Stimulated activated naive CD8-positive, alpha-beta T cell treated with anti-CD3 and anti-CD28 coated beads, Interleukin-15, amount 100 ng/mL, for 72 hours (primary cell): ENCODE data around the gene SLC7A6OS.
A peak's percentile ranks its signal among the peaks of the same experiment; 100 is the strongest.

Experiments used
- ATAC-seq: fragments of 150-1000 bp; cut with Tn5 transposase; 2 replicates; pipeline ENCODE4 v1.10.0; 2021; ENCODE audit warnings: mild to moderate bottlenecking, moderate library complexity
- DNase-seq, 2 donors: peaks; one replicate each; pipeline ENCODE4 v3.0.0; 2021 to 2022
- H3K27ac Mint-ChIP-seq, 2 donors: one replicate each; pipeline ENCODE4 v1.8.0; 2022; ENCODE audit warnings: mild to moderate bottlenecking in 2 of 2, mixed read lengths in 2 of 2, moderate library complexity in 2 of 2
- H3K27me3 Mint-ChIP-seq: one replicate; pipeline ENCODE4 v1.8.0; 2022; ENCODE audit warnings: mixed read lengths
- H3K4me1 Mint-ChIP-seq: one replicate; pipeline ENCODE4 v1.8.0; 2022; ENCODE audit warnings: mild to moderate bottlenecking, mixed read lengths
- H3K4me3 Mint-ChIP-seq, 2 donors: one replicate each; pipeline ENCODE4 v1.8.0; 2022; ENCODE audit warnings: mild to moderate bottlenecking in 2 of 2, mixed read lengths in 2 of 2, moderate library complexity in 1 of 2
- H3K9me3 Mint-ChIP-seq, 2 donors: one replicate each; pipeline ENCODE4 v1.8.0; 2022; ENCODE audit warnings: mixed read lengths in 2 of 2

Gene SLC7A6OS

GRCh38 chr16:68310774-68311511 is at the start of gene SLC7A6OS, which contains the start of gene PRMT7:
Gene SLC7A6OS, minus strand, starts transcription at chr16:68310946. Its CDS starts 20 bp downstream, at chr16:68310926.
Gene PRMT7, plus strand, starts transcription at chr16:68311019. Its CDS starts 4,961 bp downstream, at chr16:68315980.
- DNase-seq: peak; percentile 89 to 93
- peak; percentile 99 for ATAC-seq
- peak within 1 kb of the TSS; percentile 88 to 98 for H3K4me3 Mint-ChIP-seq
- H3K27me3 Mint-ChIP-seq: no peaks in the 10 kb centered on the region
- no peaks in the 10 kb centered on the region for H3K9me3 Mint-ChIP-seq
- H3K27ac Mint-ChIP-seq: peak within 1 kb of the TSS; percentile 89 to 92
- peaks cover 52% of the 10 kb centered on the region for H3K4me1 Mint-ChIP-seq

GRCh38 chr16:68359398-68360191 is 48.8 kb upstream of the SLC7A6OS start:
- Mint-ChIP-seq H3K9me3 (no peaks in the 10 kb centered on the region), H3K4me1 (peaks cover 58% of the 10 kb centered on the region), H3K27me3 (peaks cover 10% of the 10 kb centered on the region), H3K27ac (peak overlapping the region in 1 of 2 donors; percentile 34), H3K4me3 (no peak overlapping the region)
- DNase-seq (no peak), ATAC-seq (no peak)

DNA sequence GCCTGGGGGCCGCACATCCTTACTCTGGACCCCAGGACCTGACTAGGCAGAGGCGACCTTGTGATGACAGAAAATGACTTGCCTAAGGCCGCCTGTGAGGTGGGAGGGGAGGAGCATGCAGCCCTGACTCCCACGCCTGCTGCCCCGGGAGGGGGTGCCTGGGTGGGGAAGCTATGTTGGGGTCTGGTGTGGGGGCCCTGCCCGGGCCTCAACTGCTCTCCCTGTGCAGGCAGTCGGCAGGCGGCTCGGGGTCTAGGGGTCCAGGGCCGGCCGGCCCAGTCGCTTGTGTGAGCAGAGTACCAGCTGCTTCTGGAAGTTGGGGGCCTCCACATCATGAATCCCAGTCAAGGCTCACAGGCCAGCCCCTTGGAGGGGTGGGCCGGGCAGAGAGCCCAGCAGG is 48.2 kb upstream of the SLC7A6OS start:
- H3K27ac Mint-ChIP-seq: no peak overlapping the region
- peaks cover 3% of the 10 kb centered on the region for H3K27me3 Mint-ChIP-seq
- H3K9me3 Mint-ChIP-seq: no peaks in the 10 kb centered on the region
- no peak overlapping the region for H3K4me3 Mint-ChIP-seq
- no peak for ATAC-seq
- peaks cover 61% of the 10 kb centered on the region for H3K4me1 Mint-ChIP-seq
- DNase-seq: no peak

DNA sequence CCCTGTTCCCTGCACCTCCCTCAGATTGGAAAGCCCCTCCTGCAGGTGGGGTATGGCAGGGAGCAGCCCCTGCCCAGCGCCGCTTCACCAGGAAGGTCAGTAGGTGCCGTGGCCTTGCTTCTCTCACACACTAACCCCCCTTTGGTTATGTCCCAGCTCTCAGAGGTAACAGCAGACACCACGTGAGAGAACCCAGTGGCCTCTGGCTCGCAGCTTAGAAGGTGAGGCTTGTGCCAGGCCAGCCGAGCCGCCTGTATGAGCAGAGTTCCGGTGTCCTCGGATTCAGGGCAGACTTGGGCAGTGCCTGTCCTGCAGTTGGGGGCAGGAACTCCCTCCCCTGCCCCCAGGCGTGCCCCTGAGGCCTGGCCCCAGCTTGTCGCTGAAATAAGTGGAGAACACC is 47.2 kb upstream of the SLC7A6OS start:
- Mint-ChIP-seq H3K27ac (no peak overlapping the region), H3K4me3 (no peak overlapping the region), H3K27me3 (no peaks in the 10 kb centered on the region), H3K4me1 (peaks cover 56% of the 10 kb centered on the region), H3K9me3 (no peaks in the 10 kb centered on the region)
- DNase-seq: no peak
- no peak for ATAC-seq

DNA sequence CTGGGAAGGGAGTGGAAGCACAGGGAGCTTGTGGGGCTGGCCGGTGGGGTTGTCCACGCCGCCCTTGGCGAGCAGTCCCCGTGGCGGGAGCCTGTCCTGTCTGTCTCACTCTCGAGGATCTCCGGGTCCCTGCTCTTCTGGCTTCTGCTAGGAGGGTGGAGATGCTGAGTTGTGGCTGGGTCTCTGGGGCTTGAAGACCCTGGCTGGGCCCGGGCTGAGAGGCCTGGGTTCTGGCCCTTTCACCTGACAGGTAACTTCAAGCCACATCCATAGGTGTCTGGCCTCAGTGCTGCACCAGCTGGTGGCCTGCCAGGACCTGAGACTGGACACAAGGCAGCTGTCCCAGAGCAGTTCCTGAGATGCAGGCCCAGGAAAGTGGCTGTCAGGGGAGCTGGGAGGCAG is 46.8 kb upstream of the SLC7A6OS start:
- Mint-ChIP-seq H3K27ac (no peak overlapping the region), H3K4me3 (no peak overlapping the region), H3K4me1 (peaks cover 53% of the 10 kb centered on the region), H3K27me3 (no peaks in the 10 kb centered on the region), H3K9me3 (no peaks in the 10 kb centered on the region)
- DNase-seq (no peak), ATAC-seq (no peak)

DNA sequence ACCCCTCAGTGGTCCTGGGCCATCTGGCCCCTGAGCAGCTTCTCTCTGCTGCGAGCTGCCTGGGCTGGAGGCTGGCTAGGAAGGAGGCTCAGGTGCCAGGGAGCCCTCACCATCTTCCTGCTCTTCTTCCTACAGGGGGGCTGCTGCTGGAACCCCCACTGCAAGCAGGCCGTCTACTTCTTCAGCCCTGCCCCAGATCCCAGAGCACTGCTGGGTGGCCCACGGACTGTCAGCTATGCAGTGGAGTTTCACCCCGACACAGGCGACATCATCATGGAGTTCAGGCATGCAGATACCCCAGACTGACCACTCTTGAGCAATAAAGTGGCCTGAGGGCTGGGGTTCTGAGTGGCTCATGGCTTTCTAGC is 46.2 kb upstream of the SLC7A6OS start:
- DNase-seq: no peak
- ATAC-seq: no peak
- Mint-ChIP-seq H3K4me1 (peaks cover 53% of the 10 kb centered on the region), H3K27ac (peak overlapping the region; percentile 40 to 71), H3K27me3 (no peaks in the 10 kb centered on the region), H3K4me3 (peak overlapping the region; percentile 33 to 75), H3K9me3 (no peaks in the 10 kb centered on the region)

GRCh38 chr16:68356249-68356918 is 45.6 kb upstream of the SLC7A6OS start:
- Mint-ChIP-seq H3K27me3 (no peaks in the 10 kb centered on the region), H3K4me3 (peak overlapping the region; percentile 33 to 75), H3K9me3 (no peaks in the 10 kb centered on the region), H3K4me1 (peaks cover 53% of the 10 kb centered on the region), H3K27ac (peak overlapping the region; percentile 25 to 71)
- DNase-seq (peak; percentile 64 to 84), ATAC-seq (peak; percentile 90)

- ATAC-seq (peak; percentile 11), DNase-seq (no peak)
- Mint-ChIP-seq H3K27ac (peak overlapping the region in 1 of 2 donors; percentile 21), H3K27me3 (no peaks in the 10 kb centered on the region), H3K4me3 (peak overlapping the region; percentile 12 to 75), H3K4me1 (peaks cover 46% of the 10 kb centered on the region), H3K9me3 (no peaks in the 10 kb centered on the region)
These were observed 44.9 kb upstream of the SLC7A6OS start for GRCh38 chr16:68355447-68356248.

DNA sequence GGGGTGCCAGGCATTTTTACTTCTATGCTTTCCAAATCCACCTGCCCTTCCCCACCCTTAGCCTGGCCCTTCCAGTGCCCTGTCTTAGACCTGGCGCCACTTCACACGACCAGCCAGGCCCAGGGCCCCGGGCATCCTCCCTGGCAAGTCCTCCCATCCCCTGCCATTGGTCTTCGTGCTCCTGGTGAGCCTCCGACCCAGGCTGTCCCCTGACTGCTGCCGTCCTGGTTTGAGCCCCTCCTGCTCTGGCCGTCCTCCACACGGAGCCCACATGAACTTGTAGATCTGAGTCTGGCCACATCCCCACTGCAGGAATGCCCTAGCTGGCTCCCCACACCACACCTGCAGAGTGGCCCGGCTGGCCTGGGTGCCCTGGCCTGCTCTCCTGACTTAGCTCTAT is 44.1 kb upstream of the SLC7A6OS start:
- ATAC-seq: no peak
- Mint-ChIP-seq H3K27ac (peak overlapping the region in 1 of 2 donors; percentile 89), H3K4me3 (no peak overlapping the region), H3K4me1 (peaks cover 40% of the 10 kb centered on the region), H3K9me3 (no peaks in the 10 kb centered on the region), H3K27me3 (no peaks in the 10 kb centered on the region)
- DNase-seq: no peak

DNA sequence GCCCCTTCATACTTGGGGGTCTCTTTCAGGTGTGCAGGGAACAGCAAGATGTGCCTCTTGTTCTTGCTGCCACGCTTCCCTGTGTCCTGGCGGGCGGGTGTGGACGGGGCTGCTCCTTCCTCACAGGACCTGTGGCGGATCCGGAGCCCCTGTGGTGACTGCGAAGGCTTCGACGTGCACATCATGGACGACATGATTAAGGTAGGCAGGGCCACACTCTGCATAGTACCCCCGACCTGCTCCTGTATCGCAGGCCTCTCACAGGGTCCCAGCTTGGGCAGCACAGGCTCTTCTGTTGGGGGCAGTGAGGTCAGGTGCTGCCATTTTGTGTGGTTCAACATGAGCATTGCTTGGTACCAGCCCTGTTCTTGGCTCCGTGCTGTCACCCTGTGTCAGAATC is 42.6 kb upstream of the SLC7A6OS start:
- ATAC-seq: no peak
- no peak overlapping the region for H3K27ac Mint-ChIP-seq

GRCh38 chr16:68351991-68352431 is 41.3 kb upstream of the SLC7A6OS start:
- no peaks in the 10 kb centered on the region for H3K27me3 Mint-ChIP-seq
- no peak overlapping the region for H3K27ac Mint-ChIP-seq
- ATAC-seq: no peak
- DNase-seq: no peak
- H3K4me3 Mint-ChIP-seq: no peak overlapping the region
- H3K9me3 Mint-ChIP-seq: no peaks in the 10 kb centered on the region
- H3K4me1 Mint-ChIP-seq: peaks cover 34% of the 10 kb centered on the region

More for the DNA sequence above, 42.6 kb upstream of the SLC7A6OS start:
- Mint-ChIP-seq H3K4me3 (no peak overlapping the region), H3K4me1 (peaks cover 40% of the 10 kb centered on the region), H3K9me3 (no peaks in the 10 kb centered on the region), H3K27me3 (no peaks in the 10 kb centered on the region)
- DNase-seq: no peak

DNA sequence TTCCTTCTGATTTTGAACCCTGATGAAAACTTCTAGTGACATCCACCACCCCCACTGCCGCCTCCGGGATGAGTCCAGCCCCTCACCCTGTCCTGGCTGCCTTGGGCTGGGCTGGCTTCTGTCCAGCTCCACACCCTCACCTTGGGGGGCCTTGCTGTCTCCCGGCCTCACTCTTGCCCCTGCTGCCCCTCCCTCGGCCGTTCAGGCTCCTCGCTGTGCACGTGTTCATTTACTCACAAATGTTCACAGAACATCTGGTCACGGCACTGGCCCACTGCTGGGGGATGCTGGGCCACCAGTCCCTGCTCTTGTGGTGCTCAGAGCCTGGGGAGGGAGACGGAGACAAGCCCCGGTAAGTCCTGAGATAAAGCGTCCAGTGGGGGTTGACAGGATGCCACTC is 40.7 kb upstream of the SLC7A6OS start:
- Mint-ChIP-seq H3K27me3 (no peaks in the 10 kb centered on the region), H3K27ac (no peak overlapping the region), H3K4me1 (peaks cover 34% of the 10 kb centered on the region), H3K9me3 (no peaks in the 10 kb centered on the region), H3K4me3 (no peak overlapping the region)
- DNase-seq: no peak
- ATAC-seq: no peak

DNA sequence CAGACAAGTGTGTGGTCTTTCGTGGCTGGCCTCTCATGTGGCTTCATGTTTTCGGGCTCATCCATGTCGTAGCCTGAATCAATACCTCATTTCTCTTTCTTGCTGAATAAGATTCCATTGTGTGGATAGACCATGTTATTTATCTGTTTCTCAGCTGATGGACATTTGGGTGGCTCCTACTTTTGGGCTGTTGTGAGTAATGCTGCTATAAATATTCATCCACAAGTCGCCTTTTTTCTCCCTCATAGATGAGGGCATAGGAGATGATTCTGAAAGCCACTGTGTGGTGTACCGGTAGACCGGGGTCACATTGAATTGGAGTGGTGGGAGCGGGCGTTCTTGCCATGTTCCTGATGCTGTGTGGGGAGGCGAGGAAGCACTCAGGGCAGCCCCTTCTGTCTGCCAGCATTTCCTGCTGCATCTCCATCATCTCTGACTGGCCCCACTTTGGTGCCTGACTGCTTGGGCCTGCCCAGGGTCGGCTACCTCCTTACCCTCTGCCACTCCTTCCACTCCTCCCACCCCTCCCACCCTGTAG is 40.1 kb upstream of the SLC7A6OS start:
- no peak overlapping the region for H3K27ac Mint-ChIP-seq
- no peak for ATAC-seq
- no peaks in the 10 kb centered on the region for H3K9me3 Mint-ChIP-seq
- no peak overlapping the region for H3K4me3 Mint-ChIP-seq
- no peaks in the 10 kb centered on the region for H3K27me3 Mint-ChIP-seq
- peaks cover 34% of the 10 kb centered on the region for H3K4me1 Mint-ChIP-seq
- DNase-seq: no peak

GRCh38 chr16:68349838-68350410 is 39.2 kb upstream of the SLC7A6OS start:
- H3K4me1 Mint-ChIP-seq: peaks cover 34% of the 10 kb centered on the region
- H3K9me3 Mint-ChIP-seq: no peaks in the 10 kb centered on the region
- DNase-seq (no peak), ATAC-seq (no peak)
- no peaks in the 10 kb centered on the region for H3K27me3 Mint-ChIP-seq
- no peak overlapping the region for H3K27ac Mint-ChIP-seq
- no peak overlapping the region for H3K4me3 Mint-ChIP-seq
